Stimulated activated CD4-positive, alpha-beta T cell treated with anti-CD3 and anti-CD28 coated beads, Interleukin-2, amount 100 ng/mL, for 4 hours (primary cell): ENCODE results near the gene SUPT3H.
"Not testable (repeated sequence)": the region's sequence is repeated elsewhere in the genome, so short reads cannot be mapped to it uniquely, and the experiment has no call there.

Source experiments
- DNase-seq: peaks from one replicate; pipeline ENCODE4 v3.0.0-alpha.2; 2020; ENCODE audit warnings: low read depth

SUPT3H gene

GRCh38 chr6:45174045-45174444 is 203.7 kb downstream of the SUPT3H start:
- no peak for DNase-seq

DNA sequence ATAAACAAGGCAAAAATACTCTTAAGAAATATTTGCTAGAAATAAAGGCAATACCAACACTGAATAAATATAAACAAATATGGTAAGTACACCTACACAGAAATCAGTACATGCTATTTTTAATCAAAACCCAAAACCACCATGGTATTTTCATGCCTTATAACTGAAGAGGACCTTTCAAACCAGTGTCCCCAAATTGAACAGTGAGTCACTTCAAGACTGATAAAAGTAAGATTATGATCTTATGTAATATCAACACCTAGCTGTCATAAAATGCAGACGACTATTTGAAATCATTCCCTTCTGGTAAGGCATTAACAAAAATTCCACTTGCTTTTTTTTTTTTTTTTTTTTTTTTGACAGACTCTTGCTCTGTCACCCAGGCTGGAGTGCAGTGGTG is 206.4 kb downstream of the SUPT3H start:
- DNase-seq: no peak

GRCh38 chr6:45170309-45170708 is 207.4 kb downstream of the SUPT3H start:
- no peak for DNase-seq

DNA sequence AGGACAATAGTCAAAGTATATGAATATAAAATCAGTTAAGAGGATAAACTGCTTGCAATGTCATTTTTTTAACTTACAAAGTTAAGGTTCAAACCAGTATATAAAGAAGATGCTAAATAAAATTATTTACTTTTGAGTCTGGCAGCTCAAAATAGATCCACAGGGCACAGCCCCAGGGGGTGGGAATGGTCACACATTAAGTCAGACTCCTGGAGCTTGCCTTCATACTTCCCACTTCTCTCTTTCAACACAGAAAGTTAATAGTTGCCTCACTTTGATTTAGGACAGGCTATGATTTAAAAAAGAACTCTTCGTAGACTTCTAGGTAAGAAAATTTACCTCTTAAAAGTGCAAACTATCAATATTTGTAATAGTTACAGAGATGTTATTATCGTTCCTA is 207.9 kb downstream of the SUPT3H start:
- no peak for DNase-seq

DNA sequence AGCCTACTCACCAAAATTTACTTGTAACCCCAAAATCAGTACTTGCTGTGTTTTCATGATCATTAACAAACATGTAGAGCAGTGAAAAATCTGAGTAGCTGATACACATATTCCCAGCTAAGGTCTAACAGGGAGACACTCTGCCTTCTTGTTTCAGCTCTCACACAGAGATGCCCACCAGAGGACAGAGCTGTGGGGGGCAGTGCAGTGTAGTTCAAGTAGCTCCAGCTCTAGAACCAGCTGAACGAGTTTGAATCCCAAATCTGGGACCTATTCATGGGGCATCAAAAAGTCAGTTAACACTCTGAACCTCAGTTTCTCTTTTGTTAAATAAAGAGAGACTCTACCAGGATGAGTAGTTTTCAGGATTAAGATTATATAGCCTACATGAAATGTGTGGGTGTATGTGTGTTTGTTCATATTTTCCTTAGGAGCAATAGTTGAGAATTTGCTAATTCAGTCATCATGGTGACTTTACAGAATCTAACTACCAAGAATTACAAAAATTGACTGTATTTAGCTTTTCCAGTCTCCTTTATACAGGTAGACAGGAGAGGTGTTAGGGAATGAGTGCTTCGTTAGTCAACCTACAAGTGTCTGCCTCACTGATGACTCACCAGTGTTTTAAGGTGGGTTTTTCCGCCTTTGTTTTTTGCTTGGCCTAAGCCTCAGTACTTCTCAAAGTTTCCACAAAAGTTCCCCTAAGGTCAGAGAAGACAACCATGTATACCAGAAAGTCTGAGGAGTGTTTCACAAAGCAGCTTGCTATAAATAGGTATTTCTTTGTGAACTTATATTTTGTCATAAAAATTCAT is 213.6 kb downstream of the SUPT3H start:
- peak; percentile 42 for DNase-seq

- no peak for DNase-seq
Observed at GRCh38 chr6:45160305-45160704, 217.4 kb downstream of the SUPT3H start.

DNA sequence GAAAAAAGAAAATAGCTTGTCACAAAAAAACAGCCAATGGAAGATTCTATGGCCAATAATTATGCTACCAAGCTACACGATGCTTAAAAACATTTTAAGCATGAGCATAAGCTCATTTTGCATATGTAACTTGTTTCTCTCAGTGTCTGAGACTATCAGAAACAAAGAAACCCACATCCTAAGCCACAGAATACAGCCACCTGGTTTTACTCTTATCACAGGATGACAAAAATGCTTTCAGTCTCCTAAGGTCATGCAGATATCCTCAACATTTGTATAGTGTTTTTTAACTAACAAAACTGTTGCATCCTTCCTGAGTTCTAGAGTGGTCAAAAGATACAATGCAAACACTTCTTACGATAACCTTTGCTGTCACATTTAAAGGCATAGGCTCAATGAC is 221.7 kb downstream of the SUPT3H start:
- no peak for DNase-seq

GRCh38 chr6:45155341-45155894 is 222.3 kb downstream of the SUPT3H start:
- DNase-seq: no peak

GRCh38 chr6:45154679-45155078 is 223.1 kb downstream of the SUPT3H start:
- no peak for DNase-seq

GRCh38 chr6:45148711-45149341 is 228.9 kb downstream of the SUPT3H start:
- DNase-seq: no peak

- no peak for DNase-seq
Observed at GRCh38 chr6:45148278-45148677, 229.5 kb downstream of the SUPT3H start.

- DNase-seq: not testable (repeated sequence)
Observed at GRCh38 chr6:45145658-45146057, 232.1 kb downstream of the SUPT3H start.

DNA sequence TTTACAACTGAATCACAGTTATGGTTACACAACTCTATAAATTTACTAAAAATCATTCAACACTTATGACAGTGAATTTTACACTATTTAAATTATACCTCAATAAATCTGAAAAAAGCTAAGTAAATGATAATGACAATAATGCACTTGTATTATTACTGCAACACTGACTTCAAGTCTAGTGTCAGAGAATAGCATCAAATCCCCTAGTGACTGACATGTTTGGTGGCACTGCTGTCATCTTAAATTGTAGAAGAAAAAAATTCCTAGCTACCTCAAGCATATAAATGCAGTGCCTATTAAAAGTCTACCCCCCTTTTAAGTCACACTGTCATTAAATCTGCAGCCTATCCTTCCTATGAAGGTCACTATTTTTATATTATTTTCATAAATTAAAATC is 239.0 kb downstream of the SUPT3H start:
- DNase-seq: no peak

DNA sequence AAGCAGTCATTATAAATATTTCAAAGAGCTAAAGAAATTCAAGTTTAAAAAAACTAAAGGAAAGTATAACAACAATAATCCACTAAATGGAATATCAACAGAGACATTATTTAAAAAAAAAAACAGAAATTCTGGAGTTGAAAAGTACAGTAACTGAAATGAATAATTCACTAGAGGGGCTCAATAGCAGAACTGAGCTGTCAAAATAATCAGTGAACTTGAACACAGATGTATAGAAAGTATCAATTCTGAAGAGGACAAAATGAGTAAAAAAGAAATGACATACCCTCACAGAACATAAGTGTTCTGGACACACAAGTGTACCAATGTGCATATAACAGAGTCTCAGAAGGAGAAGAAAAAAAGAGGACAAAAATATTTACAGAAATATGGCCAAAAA is 241.2 kb downstream of the SUPT3H start:
- DNase-seq: no peak

DNA sequence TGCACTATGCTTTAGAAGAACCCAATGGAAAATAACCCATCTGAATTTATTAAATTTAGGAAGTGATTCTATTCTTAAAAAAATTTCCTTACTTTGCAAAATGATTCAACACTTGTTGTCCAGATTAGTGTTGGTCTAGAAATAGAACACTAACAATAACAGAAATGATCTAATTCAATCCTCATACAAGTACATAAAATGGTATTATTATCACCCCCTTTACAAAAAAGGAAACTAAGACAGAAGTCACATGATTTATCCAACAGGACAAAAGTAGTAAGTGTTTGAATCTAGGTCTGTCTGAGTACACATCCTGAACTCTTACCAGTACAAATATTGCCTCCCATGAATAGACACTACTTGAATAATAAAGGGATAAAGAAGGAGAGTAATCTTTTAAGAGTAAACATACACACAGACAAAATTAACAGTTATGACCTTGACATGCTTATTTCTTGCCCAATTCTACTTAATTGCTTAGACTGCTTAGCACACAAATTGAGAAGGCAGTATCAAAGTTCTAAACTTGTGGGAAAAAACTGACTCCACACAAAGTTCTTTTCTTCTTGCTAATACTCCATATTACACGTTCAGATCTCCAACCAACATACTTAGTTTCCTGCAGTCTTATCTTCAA is 245.0 kb downstream of the SUPT3H start:
- no peak for DNase-seq

GRCh38 chr6:45132059-45132458 is 245.7 kb downstream of the SUPT3H start:
- DNase-seq: no peak

DNA sequence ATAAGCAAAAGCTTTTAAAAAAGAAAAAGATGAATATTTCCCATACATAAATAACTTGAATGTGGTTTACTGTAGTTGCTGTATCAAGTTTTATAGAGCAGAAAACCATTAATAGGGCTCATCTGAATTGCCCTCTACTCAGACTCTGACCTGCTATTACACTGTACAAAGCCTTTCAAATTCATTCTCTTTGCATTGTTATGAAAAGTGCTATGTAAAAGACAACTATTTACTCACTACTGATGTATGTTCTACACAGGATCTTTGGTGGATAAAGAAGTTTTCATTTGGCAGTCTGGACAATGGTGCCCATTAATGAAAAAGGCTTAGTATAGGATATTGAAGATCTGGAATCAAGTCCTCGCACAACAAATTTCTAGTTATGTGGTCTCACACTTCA is 248.7 kb downstream of the SUPT3H start:
- no peak for DNase-seq

DNA sequence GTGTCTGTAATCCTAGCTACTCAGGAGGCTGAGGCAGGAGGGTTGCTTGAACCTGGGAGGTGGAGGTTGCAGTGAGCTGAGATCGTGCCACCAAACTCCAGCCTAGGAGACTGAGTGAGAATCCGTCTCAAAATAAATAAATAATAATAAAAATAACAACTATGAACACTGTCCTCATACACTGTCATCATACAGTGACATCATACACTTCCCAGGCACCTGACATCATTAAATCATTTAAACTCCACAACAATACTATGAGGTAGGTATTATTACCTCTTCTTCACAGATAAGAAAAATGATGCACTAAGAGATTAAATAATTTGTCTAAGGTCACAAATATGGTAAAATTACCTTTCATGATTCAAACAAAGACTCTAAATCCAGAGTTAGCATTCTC is 250.5 kb downstream of the SUPT3H start:
- no peak for DNase-seq

GRCh38 chr6:45126033-45126432 is 251.7 kb downstream of the SUPT3H start:
- no peak for DNase-seq

- DNase-seq: no peak
Observed at GRCh38 chr6:45123023-45123422, 254.7 kb downstream of the SUPT3H start.

DNA sequence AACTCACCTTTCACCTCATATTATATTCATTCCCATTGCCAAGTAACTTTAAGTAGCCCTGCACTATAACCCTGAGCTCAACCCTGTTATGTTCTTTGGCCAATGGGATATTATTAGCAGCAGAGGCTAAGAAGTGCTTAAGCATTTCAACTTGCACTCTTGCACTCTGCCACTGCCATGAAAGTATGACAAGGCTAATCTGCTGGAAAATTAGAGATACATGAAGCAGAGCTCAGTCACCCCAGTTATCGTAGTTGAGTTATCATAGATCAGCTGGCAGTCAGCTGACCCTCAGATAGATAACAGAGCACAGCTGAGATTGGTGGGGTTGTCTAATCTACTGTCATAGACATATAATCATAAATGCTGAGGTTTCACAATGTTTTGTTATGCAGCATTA is 259.0 kb downstream of the SUPT3H start:
- DNase-seq: no peak

- no peak for DNase-seq
Observed at GRCh38 chr6:45116714-45117410, 260.9 kb downstream of the SUPT3H start.
